CD4-positive, alpha-beta T cell treated with Interleukin-21 for 1 hour (primary cell): Measurements from ENCODE around the gene AKR1B1.

Experiments used
- DNase-seq: peaks from one replicate; pipeline ENCODE4 v3.0.0-alpha.2; 2020

The AKR1B1 gene

GRCh38 chr7:134468475-134468874 lies 9.6 kb upstream of the AKR1B1 start:
- no peak for DNase-seq

- DNase-seq: no peak
Observed at GRCh38 chr7:134468054-134468453, 9.2 kb upstream of the AKR1B1 start.

- DNase-seq: no peak
Observed at GRCh38 chr7:134465491-134465890, 6.6 kb upstream of the AKR1B1 start.

GRCh38 chr7:134464496-134464895 lies 5.6 kb upstream of the AKR1B1 start:
- no peak for DNase-seq

GRCh38 chr7:134463751-134464150 lies 4.9 kb upstream of the AKR1B1 start:
- no peak for DNase-seq

- DNase-seq: no peak
Observed at GRCh38 chr7:134462337-134462925, 3.5 kb upstream of the AKR1B1 start.

GRCh38 chr7:134461916-134462315 lies 3.0 kb upstream of the AKR1B1 start:
- DNase-seq: no peak

- DNase-seq: no peak
Observed at GRCh38 chr7:134459981-134460380, 1.1 kb upstream of the AKR1B1 start.

GRCh38 chr7:134458341-134458805 lies 527 bp downstream of the AKR1B1 start:
- peak; percentile 62 for DNase-seq

- DNase-seq: no peak
Observed at GRCh38 chr7:134457210-134457609, 1.7 kb downstream of the AKR1B1 start.

- peak; percentile 8 for DNase-seq
Observed at GRCh38 chr7:134454277-134454676, 4.6 kb downstream of the AKR1B1 start.

GRCh38 chr7:134453518-134453917 lies 5.4 kb downstream of the AKR1B1 start:
- DNase-seq: no peak

- no peak for DNase-seq
Observed at GRCh38 chr7:134452991-134453473, 5.9 kb downstream of the AKR1B1 start.

GRCh38 chr7:134452419-134452838 lies 6.5 kb downstream of the AKR1B1 start:
- no peak for DNase-seq

- DNase-seq: no peak
Observed at GRCh38 chr7:134451656-134452055, 7.2 kb downstream of the AKR1B1 start.

GRCh38 chr7:134450294-134451000 lies 8.5 kb downstream of the AKR1B1 start:
- DNase-seq: no peak

GRCh38 chr7:134449680-134450079 lies 9.2 kb downstream of the AKR1B1 start:
- no peak for DNase-seq

GRCh38 chr7:134448356-134449229 lies 10.3 kb downstream of the AKR1B1 start:
- no peak for DNase-seq

GRCh38 chr7:134447383-134447782 lies 11.5 kb downstream of the AKR1B1 start:
- DNase-seq: no peak

GRCh38 chr7:134446923-134447322 lies 12.0 kb downstream of the AKR1B1 start:
- DNase-seq: no peak

GRCh38 chr7:134446446-134446845 lies 12.5 kb downstream of the AKR1B1 start:
- DNase-seq: no peak

GRCh38 chr7:134444961-134445315 lies 14.0 kb downstream of the AKR1B1 start:
- DNase-seq: no peak

GRCh38 chr7:134444198-134444960 lies 14.5 kb downstream of the AKR1B1 start:
- DNase-seq: no peak
